Natural killer cell (primary cell): Measurements from ENCODE around the gene ZNF776. TPM values are rescaled to one million over a fixed set of nuclear protein-coding genes. Genes with fewer than 3 reads are reported as not detected.

ENCODE experiments used
- ATAC-seq, 3 donors: fragments of 150-1000 bp in 2 of 3; fragments of 200-7000 bp in 1 of 3; cut with Tn5 transposase; 1 replicate in 1 of 3; 2 replicates in 2 of 3; pipeline ENCODE4 v1.10.0; 2021; ENCODE audit warnings: mild to moderate bottlenecking in 2 of 3, moderate library complexity in 2 of 3
- DNase-seq, 2 donors: peaks; one replicate each; pipeline versions ENCODE4 v3.0.0 to v3.0.0-alpha.2; 2013 to 2021; ENCODE audit warnings: mixed read lengths in 1 of 2
- H3K27ac ChIP-seq: one replicate; pipeline ENCODE4 v1.5.1; 2013; ENCODE audit warnings: mild to moderate bottlenecking, low read length
- H3K27me3 ChIP-seq: one replicate; pipeline ENCODE4 v1.6.1; 2013; ENCODE audit warnings: low read length; ENCODE audit not compliant: control insufficient read depth, insufficient read depth
- H3K36me3 ChIP-seq: one replicate; pipeline ENCODE4 v1.6.1; 2013; ENCODE audit warnings: low read length; ENCODE audit not compliant: control insufficient read depth, insufficient read depth
- H3K4me1 ChIP-seq: one replicate; pipeline ENCODE4 v1.6.1; 2013; ENCODE audit warnings: low read length; ENCODE audit not compliant: control insufficient read depth, insufficient read depth
- H3K4me3 ChIP-seq: one replicate; pipeline ENCODE4 v1.5.1; 2013; ENCODE audit warnings: low read length
- H3K9me3 ChIP-seq: one replicate; pipeline ENCODE4 v1.6.1; 2013; ENCODE audit warnings: low read length; ENCODE audit not compliant: control insufficient read depth, insufficient read depth
- H3K27ac Mint-ChIP-seq, 2 donors: one replicate each; pipeline ENCODE4 v1.8.0; 2022; ENCODE audit warnings: mild to moderate bottlenecking in 2 of 2, mixed read lengths in 2 of 2, moderate library complexity in 1 of 2
- H3K27me3 Mint-ChIP-seq, 2 donors: one replicate each; pipeline ENCODE4 v1.8.0; 2022; ENCODE audit warnings: low read depth in 2 of 2, mixed read lengths in 2 of 2
- H3K36me3 Mint-ChIP-seq: one replicate; pipeline ENCODE4 v1.8.0; 2022; ENCODE audit warnings: mixed read lengths
- H3K4me1 Mint-ChIP-seq, 2 donors: one replicate each; pipeline ENCODE4 v1.8.0; 2022; ENCODE audit warnings: mixed read lengths in 2 of 2
- H3K4me3 Mint-ChIP-seq: one replicate; pipeline ENCODE4 v1.8.0; 2022; ENCODE audit warnings: mild to moderate bottlenecking, moderate library complexity, mixed read lengths
- H3K9me3 Mint-ChIP-seq, 2 donors: one replicate each; pipeline ENCODE4 v1.8.0; 2022; ENCODE audit warnings: mixed read lengths in 2 of 2
- CTCF ChIP-seq: fragments of 200-600 bp; IDR thresholded peaks from one replicate; pipeline ENCODE4 v1.8.0; 2022; ENCODE audit warnings: antibody characterized with exemption
- WGBS: methylation state at CpG from one replicate; pipeline ENCODE4 v1.1.7; 2013; ENCODE audit warnings: missing lambda C conversion rate; ENCODE audit not compliant: insufficient coverage; 5-methylcytosine and 5-hydroxymethylcytosine counted together
- intact Hi-C: fragments of 100-400 bp; cut with micrococcal nuclease; formaldehyde crosslinking; loops from one replicate; pipeline ENCODE4 v1.14.2; 2022
- total RNA-seq, 4 donors: library from RNA; stranded (reverse); fragments of 120-200 nt in 1 of 4; gene quantifications; one replicate each; pipeline versions ENCODE4 v1.2.3 to v1.2.4, GENCODE V29; 2013 to 2022

The ZNF776 gene
- total RNA-seq, 3 donors from 2014 or later (not counting 1 experiment from before 2014, with no cell fraction given): 10.5 to 19.2 (median 18.7) TPM

GRCh38 chr19:57757941-57758340, 11.3 kb downstream of the ZNF776 start:
- Mint-ChIP-seq H3K36me3 (peaks cover 37% of the 10 kb centered on the region), H3K27me3 (no peaks in the 10 kb centered on the region), H3K4me1 (no peaks in the 10 kb centered on the region), H3K9me3 (peaks cover 5 to 17% of the 10 kb centered on the region in 2 donors), H3K27ac (no peak overlapping the region), H3K4me3 (no peak overlapping the region)
- H3K4me1 ChIP-seq: no peaks in the 10 kb centered on the region
- no peak for DNase-seq
- no peak overlapping the region for H3K4me3 ChIP-seq
- WGBS: 100% methylated on average over 1 of the region's 2 CpGs
- peaks cover 42% of the 10 kb centered on the region for H3K9me3 ChIP-seq
- no peak overlapping the region for H3K27ac ChIP-seq
- no peak for ATAC-seq
- no peak for TF ChIP-seq CTCF
- peaks cover 20% of the 10 kb centered on the region for H3K36me3 ChIP-seq
- H3K27me3 ChIP-seq: no peaks in the 10 kb centered on the region
- intact Hi-C loops: no loop called here

GRCh38 chr19:57759096-57759495, 12.5 kb downstream of the ZNF776 start:
- no peaks in the 10 kb centered on the region for H3K4me1 ChIP-seq
- H3K4me3 ChIP-seq: no peak overlapping the region
- peaks cover 5 to 14% of the 10 kb centered on the region in 2 donors for H3K9me3 Mint-ChIP-seq
- H3K4me1 Mint-ChIP-seq: no peaks in the 10 kb centered on the region
- intact Hi-C loops: no loop called here
- no peak for TF ChIP-seq CTCF
- no peaks in the 10 kb centered on the region for H3K27me3 ChIP-seq
- 100% methylated on average over 2 of the region's 2 CpGs for WGBS
- no peak for ATAC-seq
- no peak for DNase-seq
- H3K36me3 ChIP-seq: peaks cover 9% of the 10 kb centered on the region
- no peaks in the 10 kb centered on the region for H3K27me3 Mint-ChIP-seq
- peaks cover 35% of the 10 kb centered on the region for H3K9me3 ChIP-seq
- no peak overlapping the region for H3K4me3 Mint-ChIP-seq
- no peak overlapping the region for H3K27ac ChIP-seq
- no peak overlapping the region for H3K27ac Mint-ChIP-seq
- H3K36me3 Mint-ChIP-seq: peaks cover 25% of the 10 kb centered on the region

DNA sequence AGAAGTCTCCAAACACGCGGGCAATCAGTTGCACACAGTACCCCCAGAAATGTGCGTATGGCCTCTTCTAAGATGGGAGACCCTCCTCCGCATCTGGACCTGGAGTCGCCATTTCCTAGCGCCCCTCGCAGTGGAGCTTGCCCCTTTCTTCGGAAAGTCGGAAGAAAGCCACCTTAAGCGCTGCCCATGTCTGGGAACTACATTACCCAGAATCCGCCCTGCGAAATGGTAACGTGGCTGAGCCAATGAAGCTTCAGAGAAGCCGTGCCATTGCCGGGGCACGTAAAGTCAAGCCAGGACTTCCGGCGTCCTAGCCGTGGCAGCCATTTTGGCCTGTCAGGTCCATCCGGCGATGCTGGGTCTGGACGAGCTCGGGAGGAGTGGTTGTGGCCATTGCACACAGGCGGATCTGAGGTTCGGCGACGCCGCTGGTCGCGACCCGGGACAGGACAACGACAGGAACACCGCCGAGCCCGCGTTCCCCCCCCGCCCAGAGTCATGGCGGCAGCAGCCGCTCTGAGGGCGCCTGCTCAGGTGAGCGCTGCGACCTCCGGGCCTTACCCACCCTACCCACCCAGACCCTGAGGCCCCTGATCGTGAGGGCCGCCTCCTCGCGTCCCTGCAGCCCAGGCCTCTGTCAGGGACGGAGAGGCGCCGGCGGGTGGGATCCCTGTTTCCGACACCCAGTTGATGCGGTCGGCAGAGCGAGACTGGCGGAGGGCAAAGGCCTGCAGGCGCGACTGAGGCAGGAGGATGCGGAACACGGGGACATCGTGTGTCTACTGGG, 22.9 kb downstream of the ZNF776 start, which contains the start of gene ZNF586:
ZNF586 (plus strand) TSS at position 332 of the 787 bp plus-strand sequence; CDS start at position 499, 167 bp downstream.
- Histone ChIP-seq H3K4me1 (peaks cover 26% of the 10 kb centered on the region), H3K4me3 (peak within 1 kb of the TSS; percentile 91), H3K9me3 (peaks cover 23% of the 10 kb centered on the region), H3K36me3 (peaks cover 2% of the 10 kb centered on the region), H3K27me3 (no peaks in the 10 kb centered on the region), H3K27ac (peak within 1 kb of the TSS; percentile 90)
- Mint-ChIP-seq H3K4me3 (peak within 1 kb of the TSS; percentile 95), H3K4me1 (peaks cover 40 to 43% of the 10 kb centered on the region in 2 donors), H3K36me3 (peaks cover 25% of the 10 kb centered on the region), H3K27ac (peak within 1 kb of the TSS; percentile 88 to 93), H3K9me3 (peaks cover 2 to 5% of the 10 kb centered on the region in 2 donors), H3K27me3 (no peaks in the 10 kb centered on the region)
- 3% methylated on average over 61 of the region's 61 CpGs for WGBS
- DNase-seq (peak; percentile 78 to 94), ATAC-seq (peak; percentile 99 to 100 (median 99))
- intact Hi-C loops: loop anchor here (1.0 kb wide), 3 partner anchors 23 to 414 kb away; partner anchors contain the start of genes ZNF274, ZNF552 and ZNF776
- TF ChIP-seq CTCF: no peak
